Left renal pelvis (tissue), 4 donors: ENCODE results near the gene C21orf91. TPM values are rescaled to one million over a fixed set of nuclear protein-coding genes. Genes with fewer than 3 reads are reported as not detected.

Experiments
- polyA plus RNA-seq, 4 donors: library from polyadenylated mRNA; unstranded; fragments of 120-200 nt; gene quantifications; one replicate each; pipeline ENCODE4 v1.2.1, GENCODE V29; 2013; ENCODE audit not compliant: insufficient read length in 4 of 4

Gene C21orf91
- polyA plus RNA-seq, 4 donors, result 25.6 to 33.6 (median 25.8) TPM

Other genes starting within 250 kb of the C21orf91 start
- 10 to 100 TPM; 37.0 to 49.4 (median 39.7) TPM for gene BTG3, start 206.5 kb downstream of the C21orf91 start, polyA plus RNA-seq